ENCODE measurements around the gene PBX1.

PBX1 gene

GRCh38 chr1:164622068-164622845, 63.3 kb downstream of the PBX1 start:
- DNase-seq, result no peak

GRCh38 chr1:164623805-164624204, 64.8 kb downstream of the PBX1 start:
- DNase-seq, result no peak

- no peak for DNase-seq
Observed at GRCh38 chr1:164624400-164624799, 65.4 kb downstream of the PBX1 start.

GRCh38 chr1:164625004-164625617, 66.1 kb downstream of the PBX1 start:
- DNase-seq, result no peak

- DNase-seq, result no peak
Observed at GRCh38 chr1:164628772-164629171, 69.8 kb downstream of the PBX1 start.

- DNase-seq, result no peak
Observed at GRCh38 chr1:164629971-164630370, 71.0 kb downstream of the PBX1 start.

GRCh38 chr1:164630626-164631396, 71.8 kb downstream of the PBX1 start:
- no peak for DNase-seq

GRCh38 chr1:164631751-164632150, 72.8 kb downstream of the PBX1 start:
- no peak for DNase-seq

- no peak for DNase-seq
Observed at GRCh38 chr1:164633997-164634396, 75.0 kb downstream of the PBX1 start.

GRCh38 chr1:164635059-164635802, 76.2 kb downstream of the PBX1 start:
- no peak for DNase-seq

- no peak for DNase-seq
Observed at GRCh38 chr1:164635803-164636731, 77.1 kb downstream of the PBX1 start.

GRCh38 chr1:164636757-164637156, 77.8 kb downstream of the PBX1 start:
- no peak for DNase-seq

- DNase-seq, result no peak
Observed at GRCh38 chr1:164637461-164638375, 78.7 kb downstream of the PBX1 start.

GRCh38 chr1:164638492-164639202, 79.7 kb downstream of the PBX1 start:
- no peak for DNase-seq

- DNase-seq, result no peak
Observed at GRCh38 chr1:164640686-164641352, 81.8 kb downstream of the PBX1 start.

GRCh38 chr1:164641353-164641730, 82.4 kb downstream of the PBX1 start:
- no peak for DNase-seq

- no peak for DNase-seq
Observed at GRCh38 chr1:164643018-164643417, 84.0 kb downstream of the PBX1 start.

- DNase-seq, result no peak
Observed at GRCh38 chr1:164644268-164644667, 85.3 kb downstream of the PBX1 start.

GRCh38 chr1:164644774-164645644, 86.0 kb downstream of the PBX1 start:
- DNase-seq, result no peak
